GM19452 (cell line): Measurements from ENCODE around the gene SLC9A9.
A peak's percentile ranks its signal among the peaks of the same experiment; 100 is the strongest.

Experiments used
- ATAC-seq: cut with Tn5 transposase; IDR thresholded peaks from one replicate; pipeline ENCODE4 v1.9.1; 2021; ENCODE audit not compliant: unreplicated experiment

The SLC9A9 gene

GRCh38 chr3:143604402-143605185, 243.7 kb downstream of the SLC9A9 start:
- ATAC-seq = peak; percentile 83

- no peak for ATAC-seq
These were observed 244.5 kb downstream of the SLC9A9 start for GRCh38 chr3:143603774-143604173.

- no peak for ATAC-seq
These were observed 246.4 kb downstream of the SLC9A9 start for GRCh38 chr3:143601723-143602484.

DNA sequence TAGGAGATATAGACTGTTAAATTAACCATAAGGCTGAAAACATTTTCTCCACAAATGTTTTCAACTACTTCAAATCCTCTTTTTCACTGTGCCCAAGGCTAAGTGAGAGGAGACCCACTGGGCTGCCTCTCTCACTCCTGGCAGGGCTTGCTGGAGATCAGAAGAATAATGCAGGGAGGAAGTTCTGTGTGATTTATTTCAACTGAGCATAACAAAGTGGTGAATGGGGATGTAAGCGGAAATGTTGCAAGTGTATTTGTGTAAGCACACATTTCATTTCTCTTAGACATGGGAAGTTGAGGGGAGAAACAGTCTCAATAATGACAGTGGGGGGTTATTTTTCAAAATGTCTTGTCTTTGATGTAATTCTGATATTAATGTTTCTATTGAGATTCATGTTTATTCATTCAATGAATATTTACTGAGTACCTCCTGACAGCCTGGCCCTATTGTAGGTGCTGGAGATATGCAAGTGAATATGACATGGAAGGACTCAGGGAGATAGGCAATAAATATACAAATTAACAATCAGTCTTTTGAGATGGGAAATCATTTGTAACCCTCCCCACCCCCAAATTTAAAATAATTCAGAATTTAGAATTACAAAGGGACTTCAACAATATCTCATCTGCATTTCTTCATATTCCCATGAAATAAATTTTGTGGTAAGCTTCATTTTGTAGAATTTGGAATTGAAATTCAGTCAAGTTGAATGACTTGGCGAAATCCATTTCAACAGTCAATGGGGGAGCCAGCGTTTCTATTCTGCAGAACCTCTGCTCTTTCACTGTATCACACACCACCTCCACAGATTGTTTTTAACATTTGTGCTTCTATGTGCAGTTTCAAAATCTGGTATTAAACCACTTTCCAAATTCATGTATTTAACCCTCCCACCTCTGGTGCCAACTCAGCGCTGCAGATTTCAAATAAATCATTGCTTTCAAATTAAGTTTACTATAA, 247.2 kb downstream of the SLC9A9 start:
- no peak for ATAC-seq

GRCh38 chr3:143597774-143598652, 250.3 kb downstream of the SLC9A9 start:
- no peak for ATAC-seq

GRCh38 chr3:143596957-143597642, 251.2 kb downstream of the SLC9A9 start:
- no peak for ATAC-seq

DNA sequence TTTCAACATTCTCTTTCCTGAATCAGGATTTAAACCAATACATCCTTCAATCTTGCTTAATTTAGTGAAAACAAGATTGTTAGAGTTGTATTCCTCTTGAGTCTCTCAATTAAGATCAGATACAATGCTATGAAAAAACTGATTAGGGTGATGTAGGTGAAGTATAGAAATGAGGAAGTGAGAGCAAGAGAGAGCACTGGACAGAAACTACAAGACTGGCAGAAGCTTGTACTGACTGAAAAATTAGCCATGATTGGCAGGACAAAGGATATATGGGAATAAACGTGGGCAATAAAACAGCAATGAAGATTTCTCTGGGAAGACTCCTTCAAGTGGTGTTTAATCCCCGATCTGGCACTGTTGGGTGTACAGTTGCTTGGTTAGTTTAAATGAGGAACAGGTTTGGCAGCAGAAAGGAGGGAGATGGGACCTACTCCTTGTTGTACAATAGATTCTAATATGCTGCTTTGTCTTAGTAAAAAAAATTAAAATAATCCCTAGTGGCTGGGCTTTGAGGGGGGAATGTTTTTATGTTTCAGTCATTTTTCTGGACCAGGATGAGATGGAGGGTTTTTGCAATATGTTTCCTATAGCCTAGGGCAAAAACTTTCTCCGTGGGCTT, 252.7 kb downstream of the SLC9A9 start:
- peak; percentile 93 for ATAC-seq

GRCh38 chr3:143594206-143594605, 254.1 kb downstream of the SLC9A9 start:
- no peak for ATAC-seq

- ATAC-seq = no peak
These were observed 257.6 kb downstream of the SLC9A9 start for GRCh38 chr3:143590660-143591059.

GRCh38 chr3:143586576-143586975, 261.7 kb downstream of the SLC9A9 start:
- no peak for ATAC-seq

DNA sequence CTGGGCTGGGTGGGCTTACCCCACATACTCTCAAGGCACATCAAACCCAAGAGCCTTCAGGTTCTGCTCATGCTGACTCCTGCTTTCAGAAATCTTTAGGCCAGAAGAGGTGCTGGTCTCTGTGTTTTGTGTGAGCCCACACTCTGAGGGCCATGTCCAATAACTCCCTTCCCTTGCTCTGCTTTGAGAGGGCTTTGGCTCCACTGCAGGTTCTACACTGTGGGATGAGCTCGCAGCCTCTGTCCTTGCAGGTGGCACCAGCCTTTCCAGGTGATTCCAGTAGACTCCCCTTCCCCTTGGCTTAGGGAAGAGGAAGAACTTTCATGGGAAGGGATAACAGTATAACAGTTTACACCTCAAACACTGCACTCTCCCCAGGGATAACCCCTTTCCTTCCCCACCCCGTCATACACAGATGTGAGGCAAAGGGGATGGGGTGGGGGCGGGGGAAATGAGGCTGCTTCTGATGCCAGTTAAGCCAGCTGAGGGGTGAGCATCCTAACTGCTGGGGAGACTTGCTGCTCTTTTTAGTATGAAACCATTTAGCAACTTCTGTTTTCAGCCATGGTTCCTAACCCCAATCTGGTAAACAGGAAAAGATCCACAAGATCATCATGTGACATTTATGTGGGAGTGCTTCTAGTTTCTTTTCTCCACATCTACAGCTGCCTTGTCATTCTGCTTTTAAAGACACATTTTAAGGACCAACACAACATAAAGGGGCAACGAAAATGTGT, 262.4 kb downstream of the SLC9A9 start:
- no peak for ATAC-seq

GRCh38 chr3:143584474-143584873, 263.8 kb downstream of the SLC9A9 start:
- ATAC-seq = no peak

- peak; percentile 47 for ATAC-seq
These were observed 266.1 kb downstream of the SLC9A9 start for GRCh38 chr3:143581972-143582722.

DNA sequence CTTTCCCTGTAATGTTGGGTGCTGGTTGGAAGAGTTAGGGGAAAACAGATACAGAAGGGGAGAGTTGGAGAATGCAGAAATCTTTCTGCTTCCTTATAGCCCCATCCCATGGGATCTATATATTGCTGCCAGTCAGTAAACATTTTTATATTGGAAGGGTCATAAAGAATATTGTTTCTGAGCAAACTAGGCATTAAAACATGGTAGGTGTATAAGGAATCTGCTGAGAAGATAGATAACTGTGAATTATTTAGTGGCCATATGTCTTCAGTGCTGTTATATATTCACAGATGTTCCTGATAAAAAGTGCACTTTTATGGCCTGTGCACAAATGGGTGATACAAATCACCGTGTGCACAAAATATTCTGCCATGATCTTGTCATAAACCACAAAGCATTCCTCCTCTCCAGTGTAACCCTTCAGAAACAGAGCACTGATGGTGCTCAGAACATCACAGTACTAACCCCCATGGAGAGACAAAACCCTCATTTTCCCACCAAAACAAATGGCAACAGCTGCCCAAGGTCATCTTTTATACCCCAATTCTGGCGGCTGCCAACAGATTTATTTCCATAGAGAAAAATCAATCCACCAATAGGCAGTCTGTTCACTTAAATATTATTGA, 269.3 kb downstream of the SLC9A9 start:
- ATAC-seq = no peak

DNA sequence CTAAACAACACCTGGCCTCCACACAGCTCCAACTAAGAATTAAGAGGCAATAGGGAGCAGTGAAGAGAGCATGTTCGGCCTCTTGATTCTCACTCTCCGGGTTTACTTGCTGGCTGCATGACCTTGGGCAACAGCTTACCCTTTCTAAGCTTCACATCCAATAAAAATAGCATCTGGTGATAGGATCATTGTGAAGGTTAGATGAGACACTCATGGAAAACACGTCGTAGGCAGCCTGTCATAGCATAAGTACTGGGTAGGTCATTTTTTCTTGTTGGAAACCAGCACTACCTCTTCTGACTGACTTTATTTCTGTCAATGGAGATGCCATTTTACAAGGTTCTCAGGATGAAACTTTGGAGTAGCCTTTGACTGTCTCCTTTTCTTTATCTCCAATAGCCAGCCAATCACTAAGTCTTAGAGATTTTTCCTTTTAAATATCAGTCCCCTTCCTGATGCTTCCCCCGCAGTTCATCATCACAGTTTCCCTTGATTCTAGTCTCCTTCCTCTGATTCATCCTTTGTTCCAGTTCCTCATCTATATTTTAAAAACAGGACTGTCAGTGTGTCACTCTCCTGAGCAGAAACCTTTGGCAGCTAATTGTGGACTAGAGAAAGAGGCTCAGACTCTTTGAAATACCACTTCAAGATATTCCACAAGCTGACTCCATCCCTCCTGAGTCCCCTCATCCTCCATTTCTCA, 271.5 kb downstream of the SLC9A9 start:
- ATAC-seq = no peak

- no peak for ATAC-seq
These were observed 273.3 kb downstream of the SLC9A9 start for GRCh38 chr3:143574933-143575332.
